Stimulated activated CD4-positive, alpha-beta T cell treated with anti-CD3 and anti-CD28 coated beads, Interleukin-4, amount 100 ng/mL, for 48 hours (primary cell): Measurements from ENCODE around the gene NXF2.
A peak's percentile ranks its signal among the peaks of the same experiment; 100 is the strongest.
"Not testable (repeated sequence)": the region's sequence is repeated elsewhere in the genome, so short reads cannot be mapped to it uniquely, and the experiment has no call there.

Experiments used
- DNase-seq, 2 donors: peaks; one replicate each; pipeline ENCODE4 v3.0.0-alpha.2; 2020; ENCODE audit warnings: low read depth in 2 of 2

NXF2 gene

GRCh38 chrX:102246893-102247292 is at the start of gene NXF2:
TSS of gene NXF2 (plus strand) at chrX:102247167. CDS start at chrX:102307079, 59,912 bp downstream.
- DNase-seq = not testable (repeated sequence)

- DNase-seq = not testable (repeated sequence)
Measured at GRCh38 chrX:102207940-102208339, 39.0 kb upstream of the NXF2 start.

GRCh38 chrX:102214986-102215385 is 32.0 kb upstream of the NXF2 start, which contains the start of gene TCP11X1:
TSS of gene TCP11X1 (plus strand) at chrX:102215301.
- not testable (repeated sequence) for DNase-seq

DNA sequence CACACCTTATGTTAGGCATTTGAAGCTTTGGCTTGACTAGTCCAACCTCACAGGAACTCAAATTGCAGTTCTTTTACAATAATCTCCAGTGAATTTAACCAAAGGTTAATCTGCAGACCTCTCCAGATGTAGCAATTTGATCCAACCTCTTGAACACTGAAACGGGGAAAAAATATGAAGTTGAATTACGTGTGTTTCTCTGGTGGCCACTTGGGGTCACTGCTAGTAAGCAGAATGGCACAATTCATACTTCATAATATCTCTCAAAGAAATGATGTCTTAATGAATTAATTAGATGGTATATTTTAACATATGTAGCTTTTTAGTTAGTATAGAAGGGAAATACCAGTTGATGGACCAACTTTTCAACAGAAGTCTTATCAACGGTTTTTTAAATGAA is 30.5 kb upstream of the NXF2 start:
- DNase-seq = not testable (repeated sequence)

DNA sequence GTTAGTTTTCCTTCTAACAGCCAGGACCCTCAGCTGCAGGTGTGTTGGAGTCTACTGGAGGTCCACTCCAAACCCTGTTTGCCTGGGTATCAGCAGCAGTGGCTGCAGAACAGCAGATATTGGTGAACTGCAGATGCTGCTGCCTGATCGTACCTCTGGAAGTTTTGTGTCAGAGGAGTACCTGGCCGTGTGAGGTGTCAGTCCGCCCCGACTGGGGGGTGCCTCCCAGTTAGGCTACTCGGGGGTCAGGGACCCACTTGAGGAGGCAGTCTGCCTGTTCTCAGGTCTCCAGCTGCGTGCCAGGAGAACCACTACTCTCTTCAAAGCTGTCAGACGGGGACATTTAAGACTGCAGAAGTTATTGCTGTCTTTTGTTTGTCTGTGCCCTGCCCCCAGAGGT is 11.3 kb upstream of the NXF2 start:
- not testable (repeated sequence) for DNase-seq

DNA sequence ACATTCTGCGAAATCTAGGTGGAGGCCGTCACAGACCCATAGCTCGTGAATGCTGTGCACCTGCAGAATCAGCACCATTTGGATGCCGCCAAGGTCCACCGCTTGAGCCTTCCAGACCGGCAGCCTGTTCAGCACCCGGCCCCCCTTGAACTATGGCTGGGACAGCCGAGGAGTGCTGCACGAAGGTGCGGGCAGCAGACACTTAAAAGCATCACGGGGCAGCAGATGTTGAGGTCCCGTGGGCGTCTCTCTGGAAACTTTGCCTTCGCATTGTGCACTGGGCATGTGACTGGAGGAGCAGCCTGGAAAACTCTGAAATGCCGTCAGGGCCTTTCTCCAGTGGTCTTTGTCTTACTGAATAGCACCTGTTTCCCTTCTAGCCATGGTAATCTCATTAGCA is 6.7 kb upstream of the NXF2 start:
- not testable (repeated sequence) for DNase-seq

DNA sequence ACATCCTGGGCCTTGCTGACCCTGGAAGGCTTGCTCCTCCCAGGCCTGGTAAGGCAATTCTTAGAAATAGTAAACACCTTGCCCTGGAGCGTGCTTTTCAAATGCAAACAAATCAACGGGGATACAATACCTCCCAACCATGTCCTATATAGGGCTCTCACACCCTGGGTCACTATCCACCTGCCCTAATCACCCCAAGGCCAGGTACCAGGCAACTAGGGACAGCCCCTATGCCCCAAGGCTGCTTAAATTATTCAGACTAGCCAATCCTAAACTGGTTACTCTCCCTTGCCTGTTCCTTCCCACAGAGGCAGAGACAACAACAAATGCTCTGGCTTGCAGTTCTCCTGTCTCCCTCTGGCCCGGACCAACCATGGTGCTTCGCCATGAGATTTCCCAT is 25.3 kb downstream of the NXF2 start:
- DNase-seq = not testable (repeated sequence)

DNA sequence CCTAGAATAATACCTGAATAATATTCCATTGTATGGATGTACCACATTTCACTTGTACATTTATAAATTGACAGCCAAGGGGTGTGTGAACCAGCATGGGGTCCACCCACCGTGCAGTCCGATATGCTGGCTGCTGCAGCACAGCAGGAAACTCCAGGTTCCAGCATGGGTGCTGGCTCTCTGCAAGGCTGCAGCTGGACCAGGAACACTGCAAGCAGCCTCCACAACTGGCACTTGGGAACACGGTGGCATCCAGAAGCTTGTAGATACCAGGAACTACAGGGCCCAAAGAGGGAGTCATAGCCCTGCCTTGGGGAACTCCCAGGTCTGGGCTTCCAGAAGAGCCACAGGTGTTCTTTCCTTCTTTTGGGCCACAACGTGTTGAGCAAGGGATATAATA is 91.2 kb downstream of the NXF2 start:
- DNase-seq = no peak

DNA sequence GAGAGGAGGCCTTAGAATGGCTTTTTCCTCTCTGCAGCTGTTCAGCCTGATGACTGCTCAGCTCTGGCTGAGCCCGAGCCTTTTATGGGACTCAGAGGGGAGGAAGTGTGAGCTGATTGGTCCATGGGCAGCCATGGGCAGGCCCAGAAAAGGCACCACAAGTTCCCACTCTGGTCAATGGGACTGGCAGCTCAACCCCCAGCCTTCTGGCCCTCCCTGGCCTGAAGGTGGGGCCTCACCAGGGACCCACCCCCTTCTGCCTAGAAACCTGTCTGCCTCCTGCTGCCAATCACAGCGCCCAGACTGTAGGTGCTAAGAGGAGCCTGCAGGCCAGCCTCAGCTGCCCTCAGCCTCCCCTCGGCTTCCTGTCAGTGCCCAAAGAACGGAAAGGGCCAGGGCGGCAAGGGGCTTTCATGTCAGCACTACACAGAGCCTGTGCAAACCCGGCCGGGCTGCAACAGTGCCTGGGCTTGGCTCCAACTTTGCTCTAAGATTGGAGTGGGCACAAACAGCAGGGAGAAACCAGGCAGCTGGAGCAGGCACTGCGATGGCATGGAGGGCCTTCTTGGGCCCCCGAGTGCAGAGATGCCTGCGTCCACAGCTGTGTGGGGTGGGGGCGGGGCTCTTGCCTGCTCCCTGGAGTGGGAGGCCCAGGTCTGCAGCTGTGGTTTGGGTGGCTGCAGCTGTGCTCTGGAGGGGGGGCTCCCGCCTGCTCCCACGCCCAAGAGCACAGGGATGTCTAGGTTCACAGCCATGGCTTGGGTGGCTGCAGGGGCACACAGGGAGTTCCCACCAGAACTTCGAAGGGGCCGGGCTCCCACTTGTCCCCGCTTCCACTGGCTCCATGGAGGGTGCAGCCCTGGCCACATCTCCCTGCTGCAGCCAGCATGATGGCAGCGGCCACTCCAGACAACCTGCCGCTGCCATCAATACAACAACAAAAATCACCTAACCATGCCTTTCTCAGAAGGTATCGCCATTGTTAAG is 92.6 kb downstream of the NXF2 start:
- no peak for DNase-seq

- DNase-seq = no peak
Measured at GRCh38 chrX:102341867-102342266, 94.9 kb downstream of the NXF2 start.

GRCh38 chrX:102345916-102346315 is 98.9 kb downstream of the NXF2 start:
- DNase-seq = peak; percentile 40 to 63
